ENCODE measurements around the gene HELQ. TPM values are rescaled to one million over a fixed set of nuclear protein-coding genes. Genes with fewer than 3 reads are reported as not detected.
"Not testable (repeated sequence)": the region's sequence is repeated elsewhere in the genome, so short reads cannot be mapped to it uniquely, and the experiment has no call there.

HELQ gene, protein sequence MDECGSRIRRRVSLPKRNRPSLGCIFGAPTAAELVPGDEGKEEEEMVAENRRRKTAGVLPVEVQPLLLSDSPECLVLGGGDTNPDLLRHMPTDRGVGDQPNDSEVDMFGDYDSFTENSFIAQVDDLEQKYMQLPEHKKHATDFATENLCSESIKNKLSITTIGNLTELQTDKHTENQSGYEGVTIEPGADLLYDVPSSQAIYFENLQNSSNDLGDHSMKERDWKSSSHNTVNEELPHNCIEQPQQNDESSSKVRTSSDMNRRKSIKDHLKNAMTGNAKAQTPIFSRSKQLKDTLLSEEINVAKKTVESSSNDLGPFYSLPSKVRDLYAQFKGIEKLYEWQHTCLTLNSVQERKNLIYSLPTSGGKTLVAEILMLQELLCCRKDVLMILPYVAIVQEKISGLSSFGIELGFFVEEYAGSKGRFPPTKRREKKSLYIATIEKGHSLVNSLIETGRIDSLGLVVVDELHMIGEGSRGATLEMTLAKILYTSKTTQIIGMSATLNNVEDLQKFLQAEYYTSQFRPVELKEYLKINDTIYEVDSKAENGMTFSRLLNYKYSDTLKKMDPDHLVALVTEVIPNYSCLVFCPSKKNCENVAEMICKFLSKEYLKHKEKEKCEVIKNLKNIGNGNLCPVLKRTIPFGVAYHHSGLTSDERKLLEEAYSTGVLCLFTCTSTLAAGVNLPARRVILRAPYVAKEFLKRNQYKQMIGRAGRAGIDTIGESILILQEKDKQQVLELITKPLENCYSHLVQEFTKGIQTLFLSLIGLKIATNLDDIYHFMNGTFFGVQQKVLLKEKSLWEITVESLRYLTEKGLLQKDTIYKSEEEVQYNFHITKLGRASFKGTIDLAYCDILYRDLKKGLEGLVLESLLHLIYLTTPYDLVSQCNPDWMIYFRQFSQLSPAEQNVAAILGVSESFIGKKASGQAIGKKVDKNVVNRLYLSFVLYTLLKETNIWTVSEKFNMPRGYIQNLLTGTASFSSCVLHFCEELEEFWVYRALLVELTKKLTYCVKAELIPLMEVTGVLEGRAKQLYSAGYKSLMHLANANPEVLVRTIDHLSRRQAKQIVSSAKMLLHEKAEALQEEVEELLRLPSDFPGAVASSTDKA
- 10 to 100 TPM; 11.4 to 11.9 TPM for total RNA-seq

DNA sequence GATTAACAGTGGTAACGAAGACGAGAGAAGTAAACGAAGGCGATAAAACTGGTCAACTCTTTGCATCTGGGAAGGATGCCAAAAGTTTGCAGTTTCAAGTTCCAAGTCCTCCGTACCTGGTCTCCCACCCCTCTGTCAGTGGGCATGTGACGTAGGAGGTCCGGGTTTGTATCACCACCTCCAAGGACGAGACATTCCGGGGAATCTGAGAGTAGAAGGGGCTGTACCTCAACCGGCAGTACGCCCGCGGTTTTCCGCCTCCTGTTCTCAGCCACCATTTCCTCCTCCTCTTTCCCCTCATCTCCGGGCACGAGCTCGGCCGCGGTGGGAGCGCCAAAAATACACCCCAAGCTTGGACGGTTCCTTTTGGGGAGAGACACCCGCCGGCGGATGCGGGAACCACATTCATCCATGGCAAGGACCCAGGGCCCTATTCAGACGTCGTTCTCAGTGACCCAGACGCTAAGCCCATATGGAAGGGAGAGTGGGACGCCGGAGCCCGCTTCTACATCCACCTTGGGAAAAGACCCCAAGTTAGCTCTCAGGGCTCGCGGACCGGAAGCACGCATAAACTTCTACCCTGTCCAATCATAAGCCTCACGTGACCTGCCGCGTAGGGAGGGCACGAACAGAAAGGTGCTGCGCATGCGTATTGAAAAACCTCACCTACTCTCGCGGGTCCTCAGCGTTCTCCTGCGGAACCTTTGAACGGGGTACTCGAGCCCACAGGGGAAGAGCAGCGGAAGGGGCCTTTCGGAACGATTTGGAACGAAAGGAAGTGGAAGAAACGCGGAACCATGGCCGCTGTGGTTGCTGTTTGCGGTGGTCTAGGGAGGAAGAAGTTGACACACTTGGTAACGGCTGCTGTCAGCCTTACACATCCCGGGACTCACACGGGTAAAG, at the start of gene HELQ, which contains the start of gene MRPS18C:
Gene HELQ (minus strand): TSS at position 543 of the 903 bp plus-strand sequence. CDS start 130 bp downstream, at position 413.
Gene MRPS18C (plus strand): TSS at position 778 of the 903 bp plus-strand sequence. CDS start 20 bp downstream, at position 798.
- peak; percentile 94 for DNase-seq
- Mint-ChIP-seq H3K27me3 (no peaks in the 10 kb centered on the region), H3K27ac (peak within 1 kb of the TSS; percentile 99), H3K36me3 (peaks cover 51% of the 10 kb centered on the region), H3K9me3 (no peaks in the 10 kb centered on the region), H3K4me3 (peak within 1 kb of the TSS; percentile 97), H3K4me1 (peaks cover 41% of the 10 kb centered on the region)

DNA sequence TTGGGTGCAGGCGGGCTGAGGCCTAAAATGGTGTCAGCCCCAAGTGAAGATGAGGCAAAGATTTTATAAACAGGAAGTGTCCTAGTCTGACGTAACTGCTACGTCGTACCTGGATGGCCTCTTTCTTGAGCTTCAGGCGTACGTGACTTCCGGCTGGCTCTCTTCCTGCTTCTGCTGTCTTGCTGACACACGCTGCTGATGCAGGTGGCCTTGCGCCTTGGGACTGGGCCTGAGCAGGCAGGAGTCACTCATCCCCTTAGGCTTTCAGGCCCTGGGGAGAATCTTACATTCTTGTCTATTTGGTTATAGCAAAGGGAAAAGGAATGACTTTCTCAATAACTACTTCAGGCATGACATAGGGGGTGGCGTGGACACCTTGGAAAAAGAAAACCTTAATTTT, 49.4 kb upstream of the HELQ start:
- peak overlapping the region; percentile 42 for H3K27ac Mint-ChIP-seq
- DNase-seq, result no peak
- H3K4me3 Mint-ChIP-seq, result no peak overlapping the region
- H3K4me1 Mint-ChIP-seq, result peaks cover 6% of the 10 kb centered on the region
- H3K27me3 Mint-ChIP-seq, result no peaks in the 10 kb centered on the region
- no peaks in the 10 kb centered on the region for H3K9me3 Mint-ChIP-seq
- H3K36me3 Mint-ChIP-seq, result peaks cover 2% of the 10 kb centered on the region

DNA sequence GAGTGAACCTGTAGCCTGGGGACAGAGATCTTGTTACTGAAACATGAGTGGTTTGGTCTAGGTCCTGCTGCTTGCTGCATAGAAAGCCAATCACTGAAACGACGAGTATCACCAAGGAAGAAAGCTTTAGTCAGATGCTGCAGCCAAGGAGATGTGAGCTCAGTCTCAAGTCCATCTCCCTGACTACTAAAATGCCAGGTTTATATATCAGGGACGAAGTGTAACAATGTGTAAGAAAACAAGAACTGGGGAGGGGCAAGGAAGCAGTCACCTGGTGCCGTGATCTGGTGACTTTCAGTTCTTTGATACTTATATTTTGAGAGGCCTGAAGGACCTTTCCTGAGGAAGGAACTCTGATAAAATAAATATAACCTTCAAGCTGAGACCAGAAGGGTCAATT, 48.9 kb upstream of the HELQ start:
- Mint-ChIP-seq H3K4me3 (no peak overlapping the region), H3K27ac (peak overlapping the region; percentile 42), H3K36me3 (peaks cover 2% of the 10 kb centered on the region), H3K4me1 (peaks cover 6% of the 10 kb centered on the region), H3K27me3 (no peaks in the 10 kb centered on the region), H3K9me3 (no peaks in the 10 kb centered on the region)
- no peak for DNase-seq

DNA sequence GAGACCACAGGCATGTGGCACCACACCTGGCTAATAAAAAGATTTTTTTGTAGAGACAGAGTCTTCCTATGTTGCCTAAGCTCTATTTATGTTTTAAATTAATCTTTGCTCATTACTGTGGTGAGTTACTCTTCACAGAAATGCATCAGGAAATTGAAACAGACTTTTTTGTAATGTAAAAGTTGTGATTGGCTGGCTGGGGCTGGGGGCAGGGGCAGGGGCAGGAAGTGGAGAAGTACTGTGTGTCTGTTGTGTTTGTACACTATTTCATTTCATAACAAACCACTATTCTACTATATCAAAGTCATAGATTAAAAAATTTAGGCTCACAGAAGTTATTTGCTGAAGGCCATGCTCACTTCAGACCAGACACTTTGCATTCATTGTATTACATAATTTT, 48.4 kb upstream of the HELQ start:
- Mint-ChIP-seq H3K4me1 (peaks cover 6% of the 10 kb centered on the region), H3K27ac (peak overlapping the region; percentile 18), H3K27me3 (no peaks in the 10 kb centered on the region), H3K36me3 (peaks cover 2% of the 10 kb centered on the region), H3K9me3 (no peaks in the 10 kb centered on the region), H3K4me3 (no peak overlapping the region)
- DNase-seq, result no peak

DNA sequence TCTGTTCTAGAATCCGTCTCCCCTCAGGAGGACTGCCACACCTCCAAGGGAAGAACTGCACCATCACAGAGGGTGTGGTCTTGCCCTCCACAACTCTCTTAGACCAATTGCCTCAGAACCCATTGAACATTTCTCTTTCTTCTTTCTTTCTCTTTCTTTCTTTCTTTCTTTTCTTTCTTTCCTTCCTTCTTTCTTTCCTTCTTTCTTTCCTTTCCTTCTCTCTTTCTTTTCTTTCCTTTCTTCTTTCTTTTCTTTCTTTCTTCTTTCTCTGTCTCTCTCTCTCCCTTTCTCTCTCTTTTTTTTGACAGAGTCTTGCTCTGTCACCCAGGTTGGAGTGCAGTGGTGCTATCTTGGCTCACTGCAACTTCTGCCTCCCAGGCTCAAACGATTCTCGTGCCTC, 46.0 kb upstream of the HELQ start:
- H3K27me3 Mint-ChIP-seq, DNase-seq, H3K4me3 Mint-ChIP-seq, H3K9me3 Mint-ChIP-seq, H3K27ac Mint-ChIP-seq, H3K4me1 Mint-ChIP-seq, H3K36me3 Mint-ChIP-seq: not testable (repeated sequence)

DNA sequence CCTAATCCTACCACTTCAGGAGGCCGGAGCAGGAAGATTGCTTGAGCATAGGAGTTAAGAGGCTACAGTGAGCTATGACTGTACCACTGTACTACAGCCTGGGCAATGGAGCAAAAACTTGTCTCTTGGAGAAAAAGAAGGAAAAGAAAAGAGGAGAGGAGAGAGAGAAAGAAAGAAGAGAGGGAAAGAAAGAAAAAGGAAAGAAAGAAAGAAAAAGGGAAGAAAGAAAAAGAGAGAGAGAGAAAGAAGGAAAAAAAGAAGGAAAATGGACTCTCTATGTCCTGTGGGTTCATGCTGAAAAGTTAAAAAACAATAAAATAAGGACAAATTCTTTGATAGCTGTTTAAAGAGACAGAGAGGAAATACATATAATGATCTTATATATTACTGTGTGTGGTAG, 42.6 kb upstream of the HELQ start:
- Mint-ChIP-seq H3K4me3 (no peak overlapping the region), H3K9me3 (no peaks in the 10 kb centered on the region), H3K27me3 (no peaks in the 10 kb centered on the region), H3K4me1 (no peaks in the 10 kb centered on the region), H3K36me3 (no peaks in the 10 kb centered on the region), H3K27ac (no peak overlapping the region)
- no peak for DNase-seq

DNA sequence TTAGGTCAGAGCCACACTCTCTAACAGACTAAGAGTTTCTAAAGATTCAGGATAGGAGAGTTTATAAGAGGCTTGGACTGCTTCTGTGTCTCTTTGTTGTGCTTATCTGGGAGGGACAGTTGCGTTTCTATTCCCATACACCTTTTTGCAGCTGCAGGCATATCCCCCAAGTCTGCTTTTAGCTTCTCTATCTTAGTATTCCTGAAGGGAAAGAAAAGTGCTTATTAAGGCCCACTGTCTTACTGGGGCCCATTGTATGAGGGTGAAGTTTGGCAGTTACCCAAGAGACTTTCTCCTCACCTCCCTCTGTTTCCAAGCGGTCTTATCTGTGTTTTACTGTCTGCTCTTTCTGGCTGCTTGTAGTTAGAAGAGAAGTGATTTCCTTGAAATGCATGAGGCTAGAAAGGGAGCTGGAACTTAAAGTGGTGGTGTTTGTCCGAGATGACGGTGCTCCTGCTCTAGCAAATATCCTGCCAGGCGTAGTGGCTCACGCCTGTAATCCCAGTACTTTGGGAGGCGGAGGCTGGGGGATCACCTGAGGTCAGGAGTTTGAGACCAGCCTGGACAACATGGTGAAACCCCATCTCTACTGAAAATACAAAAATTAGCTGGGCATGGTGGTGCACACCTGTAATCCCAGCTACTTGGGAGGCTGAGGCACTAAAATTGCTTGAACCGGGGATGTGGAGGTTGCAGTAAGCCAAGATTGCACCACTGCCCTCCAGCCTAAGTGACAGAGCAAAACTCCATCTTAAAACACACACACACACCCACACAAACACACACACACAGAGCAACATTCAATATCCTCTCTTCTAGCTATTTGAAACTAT, 40.7 kb upstream of the HELQ start:
- DNase-seq, H3K27ac Mint-ChIP-seq, H3K9me3 Mint-ChIP-seq, H3K4me3 Mint-ChIP-seq, H3K36me3 Mint-ChIP-seq, H3K4me1 Mint-ChIP-seq, H3K27me3 Mint-ChIP-seq: not testable (repeated sequence)

DNA sequence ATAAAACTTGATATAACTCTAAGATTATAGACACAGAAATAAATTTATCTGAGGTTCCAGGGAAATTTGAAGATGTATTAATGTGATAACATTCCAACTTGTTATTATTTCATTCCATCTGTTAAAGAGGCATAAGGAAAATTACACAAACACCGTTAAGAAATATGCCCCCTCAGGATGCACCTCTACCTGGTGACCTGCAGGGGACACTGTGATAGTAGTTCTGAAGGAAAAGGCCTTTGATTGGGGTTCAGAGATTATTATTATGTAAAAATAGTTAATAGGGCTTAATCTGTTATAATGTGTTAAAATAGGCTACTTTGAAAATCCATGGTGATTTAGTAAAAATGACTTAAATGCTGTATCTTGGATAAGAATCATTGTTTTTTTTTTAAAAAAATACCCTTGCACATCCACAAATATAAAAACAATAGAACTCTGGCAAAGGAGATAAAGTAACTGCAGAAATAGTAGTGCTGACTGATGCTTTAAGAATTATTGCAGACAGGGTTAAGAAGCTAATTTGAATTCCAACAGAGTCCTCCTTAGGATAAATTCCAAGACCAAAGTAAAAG, 35.3 kb upstream of the HELQ start:
- no peaks in the 10 kb centered on the region for H3K36me3 Mint-ChIP-seq
- no peak overlapping the region for H3K4me3 Mint-ChIP-seq
- no peaks in the 10 kb centered on the region for H3K27me3 Mint-ChIP-seq
- no peaks in the 10 kb centered on the region for H3K9me3 Mint-ChIP-seq
- no peaks in the 10 kb centered on the region for H3K4me1 Mint-ChIP-seq
- no peak overlapping the region for H3K27ac Mint-ChIP-seq
- DNase-seq, result no peak

DNA sequence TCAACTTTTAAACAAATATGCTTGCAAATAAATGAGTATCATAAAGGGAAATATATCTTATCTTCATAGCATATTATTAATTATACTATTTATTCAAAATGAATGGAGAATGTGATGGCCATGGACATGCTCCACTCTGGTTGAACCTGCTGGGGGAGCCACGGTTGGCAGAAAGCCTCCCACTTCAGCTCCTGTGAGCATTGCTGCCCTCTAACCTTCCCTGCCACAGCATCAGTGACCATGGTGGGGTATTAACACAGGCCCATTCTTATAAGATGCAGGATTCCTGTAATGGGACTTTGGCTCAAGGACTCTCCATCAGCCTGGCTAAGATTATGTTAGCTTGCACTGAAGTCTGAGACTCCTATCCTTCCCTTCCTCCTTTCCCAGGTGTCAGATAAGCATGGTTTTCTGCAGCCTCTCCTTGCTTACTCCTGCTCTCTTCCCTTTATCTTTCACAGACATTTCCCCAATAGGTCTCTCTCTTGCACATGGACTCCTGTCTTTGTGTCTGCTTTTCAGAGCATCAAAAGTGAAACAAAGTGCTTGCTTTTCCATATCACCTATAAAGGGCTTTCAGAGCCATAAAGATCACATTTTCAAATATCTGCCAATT, 34.2 kb upstream of the HELQ start:
- Mint-ChIP-seq H3K9me3 (no peaks in the 10 kb centered on the region), H3K4me3 (no peak overlapping the region), H3K4me1 (peaks cover 2% of the 10 kb centered on the region), H3K36me3 (no peaks in the 10 kb centered on the region), H3K27ac (no peak overlapping the region), H3K27me3 (no peaks in the 10 kb centered on the region)
- DNase-seq, result no peak

DNA sequence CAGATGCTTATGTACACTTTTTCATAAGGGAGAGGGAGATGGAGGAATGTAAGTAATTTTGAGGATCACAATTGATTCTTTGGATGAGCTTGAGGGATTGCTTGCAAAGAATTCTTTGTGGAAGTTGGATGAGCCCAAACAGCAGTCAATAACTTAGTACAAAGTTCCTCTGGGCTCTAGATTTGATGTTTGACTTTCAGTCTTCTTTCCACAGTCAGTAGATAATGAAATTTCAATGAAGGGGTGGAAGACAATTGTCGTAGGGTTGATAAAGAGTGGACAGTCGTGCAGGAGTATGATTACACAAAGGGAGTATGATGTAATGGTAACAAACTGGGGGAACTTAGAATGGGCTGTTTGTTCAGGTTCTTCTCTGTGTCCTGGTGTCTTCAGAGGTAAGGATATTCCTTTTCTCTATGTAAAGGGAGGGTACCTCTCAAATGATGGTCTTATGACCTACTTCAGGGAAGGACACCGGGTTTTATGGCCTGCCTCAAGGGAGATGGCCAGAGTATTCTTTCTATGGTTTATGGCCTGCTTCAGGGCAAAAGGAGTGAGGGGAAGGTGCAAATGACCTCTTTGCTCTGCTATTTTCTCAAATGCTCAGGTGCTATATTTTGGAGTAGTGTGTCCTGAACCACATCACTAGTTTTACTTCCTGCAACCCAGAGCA, 31.0 kb upstream of the HELQ start:
- peaks cover 15% of the 10 kb centered on the region for H3K4me1 Mint-ChIP-seq
- no peak overlapping the region for H3K27ac Mint-ChIP-seq
- no peaks in the 10 kb centered on the region for H3K9me3 Mint-ChIP-seq
- H3K4me3 Mint-ChIP-seq, result no peak overlapping the region
- peaks cover 4% of the 10 kb centered on the region for H3K36me3 Mint-ChIP-seq
- DNase-seq, result no peak
- H3K27me3 Mint-ChIP-seq, result no peaks in the 10 kb centered on the region

DNA sequence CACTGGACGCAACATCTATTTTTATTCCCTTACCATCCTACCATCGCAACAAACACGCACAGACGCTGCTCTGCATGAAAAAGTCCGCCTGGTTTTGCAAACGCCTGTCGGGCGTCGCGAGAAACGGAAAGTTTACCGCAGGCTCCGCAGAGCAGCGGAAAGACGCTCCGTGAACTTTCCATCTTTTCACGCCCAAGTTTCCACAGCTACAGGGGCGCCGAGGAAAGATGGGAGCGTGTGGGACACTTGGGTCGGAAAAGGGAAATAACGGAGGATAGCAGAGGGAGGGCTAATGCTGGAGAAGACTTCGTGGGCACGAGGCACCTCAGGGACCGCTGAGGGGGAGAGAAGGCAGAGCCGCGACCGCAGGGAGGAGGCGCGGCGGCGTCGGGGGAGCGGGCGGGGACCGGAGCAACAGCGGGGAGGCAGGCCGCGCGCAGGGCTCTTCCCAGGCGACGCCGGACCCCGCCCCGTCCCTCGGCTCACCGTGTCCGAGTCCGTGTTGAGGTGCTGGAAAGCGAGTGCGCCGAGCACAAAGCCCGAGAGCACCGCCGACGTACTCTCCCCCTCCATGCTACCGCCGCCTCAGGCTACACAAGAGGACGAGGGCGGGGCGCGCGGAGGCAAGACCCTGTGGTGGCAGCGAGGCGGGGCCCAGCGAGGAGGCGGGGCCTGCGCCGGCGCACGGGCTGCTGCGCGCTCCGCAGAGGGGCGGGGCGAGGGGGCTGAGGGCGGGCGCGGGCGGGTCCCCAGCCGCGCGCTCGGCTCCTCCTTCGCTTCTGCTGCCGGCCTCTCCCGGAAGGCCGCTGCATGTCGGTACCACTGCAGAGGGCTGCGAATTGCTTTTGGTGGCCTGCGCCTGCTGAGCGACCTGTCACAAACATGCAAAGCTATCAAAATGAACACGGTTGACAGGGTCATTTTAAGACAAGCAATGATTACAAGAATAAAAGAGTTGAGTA, 29.2 kb upstream of the HELQ start, which contains the start of gene ABRAXAS1:
Gene ABRAXAS1 (minus strand): TSS at position 601 of the 962 bp plus-strand sequence. CDS start 28 bp downstream, at position 573.
- no peaks in the 10 kb centered on the region for H3K27me3 Mint-ChIP-seq
- peak within 1 kb of the TSS; percentile 96 for H3K27ac Mint-ChIP-seq
- DNase-seq, result peak; percentile 96
- no peaks in the 10 kb centered on the region for H3K9me3 Mint-ChIP-seq
- peak within 1 kb of the TSS; percentile 99 for H3K4me3 Mint-ChIP-seq
- H3K36me3 Mint-ChIP-seq, result peaks cover 7% of the 10 kb centered on the region
- H3K4me1 Mint-ChIP-seq, result peaks cover 17% of the 10 kb centered on the region

DNA sequence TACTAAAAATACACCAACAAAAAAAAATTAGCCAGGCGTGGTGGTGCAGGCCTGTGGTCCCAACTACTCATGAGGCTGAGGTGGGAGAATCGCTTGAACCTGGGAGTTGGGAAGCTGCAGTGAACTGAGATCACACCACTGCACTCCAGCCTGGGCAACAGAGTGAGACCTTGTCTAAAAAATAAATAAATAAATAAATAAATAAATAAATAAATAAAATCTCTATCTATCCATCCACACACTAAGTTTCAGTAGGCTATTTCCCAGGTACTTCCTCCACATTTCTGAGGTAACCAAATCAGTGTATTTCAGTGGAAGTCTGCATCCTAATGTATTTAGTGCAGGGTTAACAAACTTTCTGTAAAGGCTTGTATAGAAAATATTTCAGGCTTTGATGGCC, 18.3 kb upstream of the HELQ start:
- no peak for DNase-seq
- Mint-ChIP-seq H3K36me3 (peaks cover 11% of the 10 kb centered on the region), H3K4me1 (peaks cover 8% of the 10 kb centered on the region)

More for the DNA sequence above, 18.3 kb upstream of the HELQ start:
- Mint-ChIP-seq H3K4me3 (no peak overlapping the region), H3K9me3 (no peaks in the 10 kb centered on the region), H3K27ac (no peak overlapping the region), H3K27me3 (no peaks in the 10 kb centered on the region)
